Spleen (tissue), 7 donors: ENCODE results near the gene ASIC4.

Experiments used
- CTCF ChIP-seq, 11 experiments: fragments of 200-600 bp in 7 of 11; fragments of 450-650 bp in 4 of 11; sonication (generic) in 4 of 11; IDR thresholded peaks in 8 of 11; conservative IDR thresholded peaks in 3 of 11; 1 replicate in 7 of 11; 2 replicates in 4 of 11; pipeline versions ENCODE4 v1.4.0 to v1.8.0; 2016 to 2021; ENCODE audit warnings: antibody characterized with exemption in 11 of 11, inconsistent platforms in 4 of 11, mild to moderate bottlenecking in 1 of 11
- POLR2A ChIP-seq, 3 donors: fragments of 450-650 bp; IDR thresholded peaks; one replicate each; pipeline ENCODE4 v1.5.1; 2017; ENCODE audit warnings: antibody characterized with exemption in 3 of 3, mild to moderate bottlenecking in 1 of 3
- donor health status: DM: no; HTN: no; CAD: no; lungs with moderate emphysema.
- donor health status: DM: no; HTN: no; CAD: no.
- donor health status: DM: no; HTN: no; CAD: no.

GRCh38 chr2:219555956-219556355 is 41.7 kb downstream of the ASIC4 start:
- TF ChIP-seq CTCF (IDR thresholded peaks at IDR 0.05 in 8 of 11, conservative IDR thresholded peaks at IDR 0.05 in 3 of 11): no peak
- TF ChIP-seq POLR2A (IDR thresholded peaks at IDR 0.05): no peak
